ENCODE measurements around the gene INAFM2. TPM values are rescaled to one million over a fixed set of nuclear protein-coding genes. Genes with fewer than 3 reads are reported as not detected.

INAFM2 gene
- total and polyA plus RNA-seq, 10 of the 15 experiments (the other 5 are each of a cell fraction or from before 2014, with no cell fraction given): 0.75 to 8.1 (median 3.9) TPM

GRCh38 chr15:40369474-40369869 is 46.0 kb downstream of the INAFM2 start (continued):
- TF ChIP-seq CTCF (IDR thresholded peaks at IDR 0.05 in 2 of 3, conservative IDR thresholded peaks at IDR 0.05 in 1 of 3; ENCODE audit: control insufficient read depth in 2 of 3, extremely low read depth in 1 of 3, insufficient read depth in 1 of 3, low read depth in 3 of 3, low read length in 3 of 3): no peak
- no peak for TF ChIP-seq BACH1 (IDR thresholded peaks at IDR 0.05; ENCODE audit: borderline replicate concordance)
- no peak for TF ChIP-seq MAX (IDR thresholded peaks at IDR 0.05; ENCODE audit: low read depth, low read length)
- no peak for TF ChIP-seq GABPA (IDR thresholded peaks at IDR 0.05; ENCODE audit: low read depth)
- TF ChIP-seq ZNF384 (IDR thresholded peaks at IDR 0.05; ENCODE audit: borderline replicate concordance, low read depth, low read length): no peak
- no peak for TF ChIP-seq BCL3 (IDR thresholded peaks at IDR 0.05; ENCODE audit: borderline replicate concordance, insufficient read depth, low read depth, low read length, poor library complexity, severe bottlenecking)
- TF ChIP-seq ELK1 (IDR thresholded peaks at IDR 0.05; ENCODE audit: low read depth, low read length): no peak
- TF ChIP-seq MTA2 (IDR thresholded peaks at IDR 0.05; ENCODE audit: low read depth): no peak
